K562 (cell line): ENCODE results near the gene PATJ. TPM values are rescaled to one million over a fixed set of nuclear protein-coding genes. Genes with fewer than 3 reads are reported as not detected.

ENCODE experiments used
- CREBBP ChIP-seq: IDR thresholded peaks from one replicate; pipeline ENCODE4 v1.6.1; 2012; ENCODE audit warnings: low read depth, mild to moderate bottlenecking, control low read depth, inconsistent platforms, low read length
- HDAC8 ChIP-seq: fragments of 450-650 bp; IDR thresholded peaks from 2 replicates; pipeline ENCODE4 v1.6.1; 2016; ENCODE audit warnings: mild to moderate bottlenecking, missing genetic modification characterization, moderate library complexity, missing compliant biosample characterization
- RAD21 ChIP-seq, 2 experiments: fragments of 250-450 bp in 1 of 2; fragments of 450-650 bp in 1 of 2; sonication (Bioruptor Pico) in 1 of 2; formaldehyde crosslinking in 1 of 2; IDR thresholded peaks in 1 of 2; conservative IDR thresholded peaks in 1 of 2; 2 replicates each; pipeline versions ENCODE4 v1.4.0 to v1.8.0; 2020 to 2022; ENCODE audit warnings: mild to moderate bottlenecking in 2 of 2, moderate library complexity in 1 of 2
- STAG1 ChIP-seq: sonication (generic); formaldehyde crosslinking; IDR thresholded peaks from 2 replicates; pipeline ENCODE4 v1.5.0; 2020; ENCODE audit warnings: missing genetic modification reagents, borderline replicate concordance
- TSC22D4 ChIP-seq: fragments of 450-650 bp; IDR thresholded peaks from 2 replicates; pipeline ENCODE4 v1.6.1; 2016; ENCODE audit warnings: missing genetic modification characterization, missing biosample characterization, control low read depth
- ZNF232 ChIP-seq: sonication (generic); formaldehyde crosslinking; IDR thresholded peaks from 2 replicates; pipeline ENCODE4 v1.8.0; 2022; ENCODE audit warnings: mild to moderate bottlenecking, missing genetic modification reagents
- polyA plus RNA-seq, 8 experiments: library from polyadenylated mRNA; depleted of rRNA in 4 of 8; stranded (reverse) in 5 of 8; unstranded in 3 of 8; fragments of >200 nt; fragmentation: Nextera tagmentation in 2 of 8; fragmentation: Illumina TruSeq in 1 of 8; extraction: Ambion mirVana in 2 of 8; extraction: Trizol in 1 of 8; gene quantifications; 2 replicates each; pipeline versions ENCODE4 v1.2.1 to v1.2.3, GENCODE V29; 2011 to 2014; ENCODE audit warnings: inconsistent platforms in 1 of 8, missing spikeins in 1 of 8
- total RNA-seq, 7 experiments: library from RNA; depleted of rRNA in 6 of 7; stranded (reverse); fragments of >200 nt in 6 of 7; fragmentation: Illumina TruSeq in 2 of 7; extraction: Trizol in 2 of 7; gene quantifications; 2 replicates each; pipeline versions ENCODE4 v1.2.1 to v1.2.3, GENCODE V29; 2011 to 2021; ENCODE audit warnings: low replicate concordance in 1 of 7
- TF ChIP-seq, protein P1 (sequence below), 2 experiments: fragments of 450-650 bp; formaldehyde crosslinking in 1 of 2; IDR thresholded peaks; 2 replicates each; pipeline versions ENCODE4 v1.4.0 to v1.6.1; 2014 to 2020; ENCODE audit warnings: mild to moderate bottlenecking in 2 of 2, borderline replicate concordance in 1 of 2, low read depth in 1 of 2
- TF ChIP-seq, protein P2 (sequence below): fragments of 150-350 bp; conservative IDR thresholded peaks from 2 replicates; pipeline ENCODE4 v1.6.1; 2014; ENCODE audit warnings: low read length
- TF ChIP-seq, protein P3 (sequence below), 3 experiments: IDR thresholded peaks in 2 of 3; conservative IDR thresholded peaks in 1 of 3; 2 replicates each; pipeline ENCODE4 v1.5.1; 2011 to 2012; ENCODE audit warnings: low read length in 3 of 3, mild to moderate bottlenecking in 3 of 3, control low read depth in 2 of 3, improper control_type of control experiment in 1 of 3, inconsistent platforms in 1 of 3, low read depth in 1 of 3, mixed read lengths in 1 of 3, moderate library complexity in 1 of 3; ENCODE audit not compliant: insufficient read depth in 2 of 3

PATJ gene
- total and polyA plus RNA-seq, 9 of the 15 experiments (the other 6 are each of a cell fraction or from before 2014, with no cell fraction given) = 0.22 TPM; not detected in 8

DNA sequence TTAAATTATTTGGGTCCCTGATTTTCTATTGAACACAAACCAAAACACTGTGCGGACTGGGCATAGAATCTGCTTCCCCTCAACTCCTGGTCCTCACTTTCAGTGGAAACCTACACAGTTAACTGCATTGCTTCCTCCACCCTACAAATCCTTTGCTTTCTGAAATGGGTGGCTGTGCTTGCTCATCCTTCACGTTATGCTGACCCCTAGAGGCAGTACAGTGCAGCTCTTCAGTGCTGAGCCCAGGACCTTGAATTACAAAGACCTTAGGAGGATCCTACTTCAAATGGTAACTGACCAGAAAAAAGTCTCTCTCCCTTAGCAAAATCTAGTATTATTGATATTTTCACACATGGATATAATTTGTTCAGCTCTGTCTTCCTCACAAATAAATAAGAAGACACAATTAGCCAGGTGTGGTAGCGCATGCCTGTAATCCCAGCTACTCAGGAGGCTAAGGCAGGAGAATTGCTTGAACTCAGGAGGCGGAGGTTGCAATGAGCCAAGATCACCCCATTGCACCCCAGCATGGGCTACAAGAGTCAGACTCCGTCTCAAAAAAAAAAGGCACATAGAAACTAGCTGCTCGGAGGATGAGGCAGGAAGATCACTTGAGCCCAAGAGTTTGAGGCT is 388.9 kb downstream of the PATJ start (continued):
- TF ChIP-seq HDAC8 (tag) (no peak), STAG1 (CRISPR knock-in tag) (0 out of 2 replicates have a peak, but pooled peaks have one; percentile 7), ZNF232 (CRISPR knock-in tag) (no peak), CREBBP (no peak), TSC22D4 (tag) (no peak), RAD21 (CRISPR knock-in tag; conservative IDR thresholded peaks at IDR 0.05 in 1 of 2, IDR thresholded peaks at IDR 0.05 in 1 of 2) (peak; percentile 40 to 56)
- TF ChIP-seq, protein P1, sequence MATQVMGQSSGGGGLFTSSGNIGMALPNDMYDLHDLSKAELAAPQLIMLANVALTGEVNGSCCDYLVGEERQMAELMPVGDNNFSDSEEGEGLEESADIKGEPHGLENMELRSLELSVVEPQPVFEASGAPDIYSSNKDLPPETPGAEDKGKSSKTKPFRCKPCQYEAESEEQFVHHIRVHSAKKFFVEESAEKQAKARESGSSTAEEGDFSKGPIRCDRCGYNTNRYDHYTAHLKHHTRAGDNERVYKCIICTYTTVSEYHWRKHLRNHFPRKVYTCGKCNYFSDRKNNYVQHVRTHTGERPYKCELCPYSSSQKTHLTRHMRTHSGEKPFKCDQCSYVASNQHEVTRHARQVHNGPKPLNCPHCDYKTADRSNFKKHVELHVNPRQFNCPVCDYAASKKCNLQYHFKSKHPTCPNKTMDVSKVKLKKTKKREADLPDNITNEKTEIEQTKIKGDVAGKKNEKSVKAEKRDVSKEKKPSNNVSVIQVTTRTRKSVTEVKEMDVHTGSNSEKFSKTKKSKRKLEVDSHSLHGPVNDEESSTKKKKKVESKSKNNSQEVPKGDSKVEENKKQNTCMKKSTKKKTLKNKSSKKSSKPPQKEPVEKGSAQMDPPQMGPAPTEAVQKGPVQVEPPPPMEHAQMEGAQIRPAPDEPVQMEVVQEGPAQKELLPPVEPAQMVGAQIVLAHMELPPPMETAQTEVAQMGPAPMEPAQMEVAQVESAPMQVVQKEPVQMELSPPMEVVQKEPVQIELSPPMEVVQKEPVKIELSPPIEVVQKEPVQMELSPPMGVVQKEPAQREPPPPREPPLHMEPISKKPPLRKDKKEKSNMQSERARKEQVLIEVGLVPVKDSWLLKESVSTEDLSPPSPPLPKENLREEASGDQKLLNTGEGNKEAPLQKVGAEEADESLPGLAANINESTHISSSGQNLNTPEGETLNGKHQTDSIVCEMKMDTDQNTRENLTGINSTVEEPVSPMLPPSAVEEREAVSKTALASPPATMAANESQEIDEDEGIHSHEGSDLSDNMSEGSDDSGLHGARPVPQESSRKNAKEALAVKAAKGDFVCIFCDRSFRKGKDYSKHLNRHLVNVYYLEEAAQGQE (IDR thresholded peaks at IDR 0.05; ENCODE audit: borderline replicate concordance) = 0 out of 2 replicates have a peak, but pooled peaks have one; percentile 18
- TF ChIP-seq, protein P1 (CRISPR knock-in tag; IDR thresholded peaks at IDR 0.05; ENCODE audit: low read depth) = no peak
- TF ChIP-seq, protein P2, sequence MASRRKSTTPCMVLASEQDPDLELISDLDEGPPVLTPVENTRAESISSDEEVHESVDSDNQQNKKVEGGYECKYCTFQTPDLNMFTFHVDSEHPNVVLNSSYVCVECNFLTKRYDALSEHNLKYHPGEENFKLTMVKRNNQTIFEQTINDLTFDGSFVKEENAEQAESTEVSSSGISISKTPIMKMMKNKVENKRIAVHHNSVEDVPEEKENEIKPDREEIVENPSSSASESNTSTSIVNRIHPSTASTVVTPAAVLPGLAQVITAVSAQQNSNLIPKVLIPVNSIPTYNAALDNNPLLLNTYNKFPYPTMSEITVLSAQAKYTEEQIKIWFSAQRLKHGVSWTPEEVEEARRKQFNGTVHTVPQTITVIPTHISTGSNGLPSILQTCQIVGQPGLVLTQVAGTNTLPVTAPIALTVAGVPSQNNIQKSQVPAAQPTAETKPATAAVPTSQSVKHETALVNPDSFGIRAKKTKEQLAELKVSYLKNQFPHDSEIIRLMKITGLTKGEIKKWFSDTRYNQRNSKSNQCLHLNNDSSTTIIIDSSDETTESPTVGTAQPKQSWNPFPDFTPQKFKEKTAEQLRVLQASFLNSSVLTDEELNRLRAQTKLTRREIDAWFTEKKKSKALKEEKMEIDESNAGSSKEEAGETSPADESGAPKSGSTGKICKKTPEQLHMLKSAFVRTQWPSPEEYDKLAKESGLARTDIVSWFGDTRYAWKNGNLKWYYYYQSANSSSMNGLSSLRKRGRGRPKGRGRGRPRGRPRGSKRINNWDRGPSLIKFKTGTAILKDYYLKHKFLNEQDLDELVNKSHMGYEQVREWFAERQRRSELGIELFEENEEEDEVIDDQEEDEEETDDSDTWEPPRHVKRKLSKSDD = no peak
- TF ChIP-seq, protein P3, sequence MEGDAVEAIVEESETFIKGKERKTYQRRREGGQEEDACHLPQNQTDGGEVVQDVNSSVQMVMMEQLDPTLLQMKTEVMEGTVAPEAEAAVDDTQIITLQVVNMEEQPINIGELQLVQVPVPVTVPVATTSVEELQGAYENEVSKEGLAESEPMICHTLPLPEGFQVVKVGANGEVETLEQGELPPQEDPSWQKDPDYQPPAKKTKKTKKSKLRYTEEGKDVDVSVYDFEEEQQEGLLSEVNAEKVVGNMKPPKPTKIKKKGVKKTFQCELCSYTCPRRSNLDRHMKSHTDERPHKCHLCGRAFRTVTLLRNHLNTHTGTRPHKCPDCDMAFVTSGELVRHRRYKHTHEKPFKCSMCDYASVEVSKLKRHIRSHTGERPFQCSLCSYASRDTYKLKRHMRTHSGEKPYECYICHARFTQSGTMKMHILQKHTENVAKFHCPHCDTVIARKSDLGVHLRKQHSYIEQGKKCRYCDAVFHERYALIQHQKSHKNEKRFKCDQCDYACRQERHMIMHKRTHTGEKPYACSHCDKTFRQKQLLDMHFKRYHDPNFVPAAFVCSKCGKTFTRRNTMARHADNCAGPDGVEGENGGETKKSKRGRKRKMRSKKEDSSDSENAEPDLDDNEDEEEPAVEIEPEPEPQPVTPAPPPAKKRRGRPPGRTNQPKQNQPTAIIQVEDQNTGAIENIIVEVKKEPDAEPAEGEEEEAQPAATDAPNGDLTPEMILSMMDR (IDR thresholded peaks at IDR 0.05 in 2 of 3, conservative IDR thresholded peaks at IDR 0.05 in 1 of 3; ENCODE audit: insufficient read depth in 2 of 3, low read depth in 1 of 3, low read length in 3 of 3) = peak; percentile 69 to 82 (median 79)
